HCT116 (cell line): ENCODE data around the gene TRO. TPM values are rescaled to one million over a fixed set of nuclear protein-coding genes. Genes with fewer than 3 reads are reported as not detected.

Experiments used
- ATAC-seq: fragments of 200-7000 bp; cut with Tn5 transposase; 2 replicates; pipeline ENCODE4 v1.9.1; 2020; ENCODE audit warnings: mild to moderate bottlenecking, moderate library complexity
- BruUV-seq: library from RNA; stranded (reverse); fragments of 400-500 nt; replicated peaks from 2 replicates; lab custom pipeline; 2021; lab: Mats Ljungman, UMichigan
- CTCF ChIA-PET: fragments of 300-600 bp; sonication (Branson Sonifier 250); formaldehyde crosslinking; loops from one replicate; lab custom pipeline; 2021; ENCODE audit warnings: antibody characterized with exemption; lab: Charles Lee
- POLR2A ChIA-PET: fragments of 300-600, 350-600 bp; sonication (Branson Sonifier 250); formaldehyde crosslinking; loops from one replicate; lab custom pipeline; 2021; ENCODE audit warnings: antibody characterized with exemption; lab: Charles Lee
- RAD21 ChIA-PET, 2 experiments: fragments of 300-600 bp; sonication (Branson Sonifier 250); formaldehyde crosslinking; loops; one replicate each; lab custom pipeline; 2023; ENCODE audit warnings: low total read pairs in 2 of 2; ENCODE audit not compliant: uncharacterized antibody in 2 of 2, unreplicated experiment in 2 of 2, low non-redundant PET in 1 of 2; lab: Charles Lee
- DNase-seq: peaks from one replicate; pipeline ENCODE4 v3.0.0-alpha.2; 2010; ENCODE audit warnings: low read depth, low spot score
- H2AFZ ChIP-seq: fragments of 200-600 bp; shearing (Covaris generic), sonication (generic); 2 replicates; pipeline ENCODE4 v1.6.1; 2017; ENCODE audit warnings: low read depth, mixed run types, mixed read lengths, antibody characterized with exemption, low read length; ENCODE audit not compliant: poor library complexity, severe bottlenecking
- H3K27ac ChIP-seq: 2 replicates; pipeline ENCODE4 v1.5.1; 2012; ENCODE audit warnings: low read depth, low read length
- H3K27me3 ChIP-seq: fragments of 200-600 bp; sonication (generic); 2 replicates; pipeline ENCODE4 v1.6.1; 2016; ENCODE audit warnings: mixed run types, low read length, mixed read lengths; ENCODE audit not compliant: insufficient read depth
- H3K36me3 ChIP-seq, 2 experiments: fragments of 200-500 bp in 1 of 2; fragments of 200-600 bp in 1 of 2; sonication (Bioruptor generic) in 1 of 2; sonication (generic) in 1 of 2; 2 replicates each; pipeline versions ENCODE4 v1.5.1 to v1.6.1; 2014 to 2016; ENCODE audit warnings: low read length in 2 of 2, inconsistent platforms in 1 of 2, mixed read lengths in 1 of 2, mixed run types in 1 of 2; ENCODE audit not compliant: insufficient read depth in 2 of 2, control insufficient read depth in 1 of 2
- H3K4me1 ChIP-seq, 2 experiments: fragments of 200-600 bp in 1 of 2; sonication (generic) in 1 of 2; 2 replicates each; pipeline versions ENCODE4 v1.5.1 to v1.6.1; 2012 to 2017; ENCODE audit warnings: low read length in 2 of 2, inconsistent platforms in 1 of 2, mild to moderate bottlenecking in 1 of 2, mixed read lengths in 1 of 2, mixed run types in 1 of 2, moderate library complexity in 1 of 2; ENCODE audit not compliant: insufficient read depth in 2 of 2, control insufficient read depth in 1 of 2
- H3K4me2 ChIP-seq: fragments of 200-600 bp; sonication (generic); 2 replicates; pipeline ENCODE4 v1.6.1; 2017; ENCODE audit warnings: mixed run types, low read length, mixed read lengths
- H3K4me3 ChIP-seq, 2 experiments: fragments of 200-600 bp in 1 of 2; sonication (generic) in 1 of 2; replicated peaks in 1 of 2; 2 replicates each; pipeline ENCODE4 v1.5.1; 2011 to 2016; ENCODE audit warnings: low read length in 2 of 2, control low read depth in 1 of 2, low read depth in 1 of 2, mild to moderate bottlenecking in 1 of 2, mixed read lengths in 1 of 2, mixed run types in 1 of 2
- H3K79me2 ChIP-seq: fragments of 200-600 bp; sonication (generic); 2 replicates; pipeline ENCODE4 v1.6.1; 2017; ENCODE audit warnings: mild to moderate bottlenecking, mixed run types, low read length, moderate library complexity, mixed read lengths; ENCODE audit not compliant: insufficient read depth
- H3K9ac ChIP-seq: fragments of 200-600 bp; sonication (generic); 2 replicates; pipeline ENCODE4 v1.6.1; 2016; ENCODE audit warnings: low read length, mixed read lengths
- H3K9me2 ChIP-seq: fragments of 200-600 bp; sonication (generic), shearing (Covaris generic); 2 replicates; pipeline ENCODE4 v1.6.1; 2017; ENCODE audit warnings: mixed run types, mild to moderate bottlenecking, moderate library complexity; ENCODE audit not compliant: insufficient read depth
- H3K9me3 ChIP-seq, 2 experiments: fragments of 200-500 bp in 1 of 2; fragments of 200-600 bp in 1 of 2; sonication (Bioruptor generic) in 1 of 2; sonication (generic) in 1 of 2; 2 replicates each; pipeline ENCODE4 v1.6.1; 2014 to 2017; ENCODE audit warnings: low read length in 2 of 2, mixed read lengths in 2 of 2, inconsistent platforms in 1 of 2, low read depth in 1 of 2, mild to moderate bottlenecking in 1 of 2, mixed run types in 1 of 2, moderate library complexity in 1 of 2; ENCODE audit not compliant: control insufficient read depth in 1 of 2, insufficient read depth in 1 of 2
- H4K20me1 ChIP-seq: fragments of 200-600 bp; sonication (generic), shearing (Covaris generic); 2 replicates; pipeline ENCODE4 v1.6.1; 2017; ENCODE audit warnings: mixed run types, mild to moderate bottlenecking, moderate library complexity; ENCODE audit not compliant: insufficient read depth
- CEBPB ChIP-seq: IDR thresholded peaks from 2 replicates; pipeline ENCODE4 v1.6.1; 2012; ENCODE audit warnings: low read depth
- CTCF ChIP-seq, 3 experiments: fragments of 200-600 bp in 1 of 3; sonication (generic) in 1 of 3; IDR thresholded peaks in 2 of 3; conservative IDR thresholded peaks in 1 of 3; 2 replicates each; pipeline ENCODE4 v1.5.1; 2012 to 2017; ENCODE audit warnings: low read depth in 2 of 3, low read length in 2 of 3, antibody characterized with exemption in 1 of 3, borderline replicate concordance in 1 of 3, control low read depth in 1 of 3, mild to moderate bottlenecking in 1 of 3, mixed read lengths in 1 of 3, mixed run types in 1 of 3, moderate library complexity in 1 of 3; ENCODE audit not compliant: insufficient read depth in 1 of 3
- ELF1 ChIP-seq: IDR thresholded peaks from 2 replicates; pipeline ENCODE4 v1.6.1; 2012; ENCODE audit warnings: low read depth, borderline replicate concordance
- EZH2 ChIP-seq: fragments of 200-600 bp; sonication (generic); IDR thresholded peaks from 2 replicates; pipeline ENCODE4 v1.6.1; 2017; ENCODE audit warnings: antibody characterized with exemption, mixed run types
- EZH2phosphoT487 ChIP-seq: fragments of 200-600 bp; IDR thresholded peaks from 2 replicates; pipeline ENCODE4 v1.6.1; 2018; ENCODE audit warnings: antibody characterized with exemption, borderline replicate concordance
- POLR2A ChIP-seq: IDR thresholded peaks from 2 replicates; pipeline ENCODE4 v1.7.0; 2011; ENCODE audit warnings: borderline replicate concordance; ENCODE audit not compliant: insufficient read depth, insufficient read length; ENCODE audit errors: extremely low read depth
- RAD21 ChIP-seq: IDR thresholded peaks from 2 replicates; pipeline ENCODE4 v1.6.1; 2012; ENCODE audit warnings: low read depth, mild to moderate bottlenecking
- REST ChIP-seq: IDR thresholded peaks from 2 replicates; pipeline ENCODE4 v1.6.1; 2012; ENCODE audit warnings: low read depth
- SIN3A ChIP-seq: IDR thresholded peaks from 2 replicates; pipeline ENCODE4 v1.6.1; 2012; ENCODE audit warnings: low read depth
- SRF ChIP-seq: IDR thresholded peaks from 2 replicates; pipeline ENCODE4 v1.6.1; 2012; ENCODE audit warnings: low read depth
- ZFX ChIP-seq: fragments of 450-650 bp; IDR thresholded peaks from 2 replicates; pipeline ENCODE4 v1.6.1; 2017
- intact Hi-C: fragments of 100-400 bp; cut with micrococcal nuclease; formaldehyde crosslinking; loops from 2 replicates; pipeline ENCODE4 v1.10.0; 2022
- total RNA-seq: library from RNA; stranded (reverse); gene quantifications from one replicate; pipeline ENCODE4 v1.2.1, GENCODE V29; 2021; ENCODE audit not compliant: unreplicated experiment

TRO gene
- total RNA-seq, 1 experiment from 2014 or later = 0.25 TPM

- peaks cover 0 to 4% of the 10 kb centered on the region in 2 experiments; a peak in 1 of 4 replicates for H3K4me1 ChIP-seq
- H3K9ac ChIP-seq = no peak overlapping the region
- ATAC-seq = 0 out of 2 replicates have a peak, but pooled peaks have one; percentile 36
- H3K9me3 ChIP-seq = no peaks in the 10 kb centered on the region
- ChIA-PET RAD21 (no interaction called here), POLR2A (interaction anchor here (0.8 kb wide), 1 partner anchor 21 kb away, joined by 4 read pairs; the partner anchor contains the start of gene APEX2), CTCF (no interaction called here)
- H3K27me3 ChIP-seq = no peaks in the 10 kb centered on the region
- no TSS peak for BruUV-seq
- no peak overlapping the region for H2AFZ ChIP-seq
- no peaks in the 10 kb centered on the region for H3K79me2 ChIP-seq
- H3K9me2 ChIP-seq = no peaks in the 10 kb centered on the region
- H4K20me1 ChIP-seq = no peaks in the 10 kb centered on the region
- TF ChIP-seq SRF = no peak
- TF ChIP-seq RAD21 = peak; percentile 37; the same call in 1 of the 2 replicates
- 0 out of 6 replicates have a peak, but pooled peaks of 2 of the 3 experiments have one; percentile 6 for TF ChIP-seq CTCF (IDR thresholded peaks at IDR 0.05 in 2 of 3, conservative IDR thresholded peaks at IDR 0.05 in 1 of 3; ENCODE audit: borderline replicate concordance in 1 of 3, insufficient read depth in 1 of 3, low read depth in 2 of 3, low read length in 2 of 3)
- TF ChIP-seq POLR2A = no peak
- intact Hi-C loops = no loop called here
- DNase-seq = no peak
- no peak overlapping the region for H3K27ac ChIP-seq
- H3K4me3 ChIP-seq = no peak overlapping the region
- H3K4me2 ChIP-seq = no peak overlapping the region
- H3K36me3 ChIP-seq = no peaks in the 10 kb centered on the region
These were observed 57.8 kb downstream of the TRO start for GRCh38 chrX:54978448-54978847.

DNA sequence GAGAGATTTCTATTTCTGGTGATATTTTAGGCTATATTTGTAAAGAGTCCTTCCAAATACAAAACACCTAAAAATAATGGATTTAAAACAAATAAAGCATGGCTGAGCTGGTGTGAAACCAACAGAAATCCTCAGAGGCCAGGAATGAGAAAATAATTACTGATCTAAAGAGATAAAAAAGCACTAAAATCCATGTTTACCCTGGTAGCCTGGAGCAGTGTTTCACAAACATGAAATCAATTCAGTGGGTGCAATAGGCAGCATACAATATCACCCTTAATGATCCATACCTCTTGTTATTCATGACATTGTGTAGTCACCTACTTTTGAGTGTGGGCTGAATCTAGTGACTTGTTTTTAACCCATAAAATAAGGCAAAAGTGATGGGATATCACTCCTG, 58.8 kb downstream of the TRO start:
- Histone ChIP-seq H3K9ac (no peak overlapping the region), H3K27me3 (no peaks in the 10 kb centered on the region), H3K9me3 (no peaks in the 10 kb centered on the region), H3K4me1 (peaks cover 0 to 4% of the 10 kb centered on the region in 2 experiments; a peak in 1 of 4 replicates), H3K9me2 (no peaks in the 10 kb centered on the region), H3K79me2 (no peaks in the 10 kb centered on the region), H4K20me1 (no peaks in the 10 kb centered on the region), H2AFZ (no peak overlapping the region), H3K4me2 (no peak overlapping the region), H3K36me3 (no peaks in the 10 kb centered on the region), H3K27ac (no peak overlapping the region), H3K4me3 (no peak overlapping the region)
- RAD21 ChIA-PET = no interaction called here
- TF ChIP-seq ZFX (no peak), REST (no peak), ELF1 (no peak), SIN3A (no peak), EZH2 (no peak), CTCF (IDR thresholded peaks at IDR 0.05 in 2 of 3, conservative IDR thresholded peaks at IDR 0.05 in 1 of 3; ENCODE audit: borderline replicate concordance in 1 of 3, insufficient read depth in 1 of 3, low read depth in 2 of 3, low read length in 2 of 3) (no peak), RAD21 (no peak), SRF (no peak), CEBPB (no peak), EZH2phosphoT487 (no peak)
- POLR2A ChIA-PET = interaction anchor here (0.8 kb wide), 1 partner anchor 20 kb away, joined by 4 read pairs; the partner anchor contains the start of gene APEX2
- BruUV-seq = no TSS peak
- DNase-seq = no peak
- CTCF ChIA-PET = no interaction called here
- intact Hi-C loops = no loop called here
- ATAC-seq = no peak
